ENCODE results near the gene RNU6-9.
"Not testable (repeated sequence)": the region's sequence is repeated elsewhere in the genome, so short reads cannot be mapped to it uniquely, and the experiment has no call there.

RNU6-9 gene

DNA sequence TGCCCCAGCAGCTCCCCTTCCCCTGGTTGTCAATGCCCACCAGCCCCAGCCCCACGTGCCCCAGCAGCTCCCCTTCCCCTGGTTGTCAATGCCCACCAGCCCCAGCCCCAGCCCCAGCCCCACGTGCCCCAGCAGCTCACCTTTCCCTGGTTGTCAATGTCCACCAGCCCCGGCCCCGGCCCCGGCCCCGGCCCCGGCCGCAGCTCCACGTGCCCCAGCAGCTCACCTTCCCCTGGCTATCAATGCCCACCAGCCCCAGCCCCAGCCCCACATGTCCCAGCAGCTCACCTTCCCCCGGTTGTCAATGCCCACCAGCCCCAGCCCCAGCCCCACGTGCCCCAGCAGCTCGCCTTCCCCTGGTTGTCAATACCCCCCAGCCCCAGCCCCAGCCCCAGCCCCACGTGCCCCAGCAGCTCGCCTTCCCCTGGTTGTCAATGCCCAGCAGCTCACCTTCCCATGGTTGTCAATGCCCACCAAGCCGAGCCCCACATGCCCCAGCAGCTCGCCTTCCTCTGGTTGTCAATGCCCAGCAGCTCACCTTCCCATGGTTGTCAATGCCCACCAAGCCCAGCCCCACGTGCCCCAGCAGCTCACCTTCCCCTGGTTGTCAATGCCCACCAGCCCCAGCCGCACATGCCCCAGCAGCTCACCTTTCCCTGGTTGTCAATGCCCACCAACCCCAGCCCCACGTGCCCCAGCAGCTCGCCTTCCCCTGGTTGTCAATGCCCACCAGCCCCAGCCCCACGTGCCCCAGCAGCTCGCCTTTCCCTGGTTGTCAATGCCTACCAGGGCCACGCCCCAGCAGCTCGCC, 14.3 kb upstream of the RNU6-9 start:
- not testable (repeated sequence) for DNase-seq

DNA sequence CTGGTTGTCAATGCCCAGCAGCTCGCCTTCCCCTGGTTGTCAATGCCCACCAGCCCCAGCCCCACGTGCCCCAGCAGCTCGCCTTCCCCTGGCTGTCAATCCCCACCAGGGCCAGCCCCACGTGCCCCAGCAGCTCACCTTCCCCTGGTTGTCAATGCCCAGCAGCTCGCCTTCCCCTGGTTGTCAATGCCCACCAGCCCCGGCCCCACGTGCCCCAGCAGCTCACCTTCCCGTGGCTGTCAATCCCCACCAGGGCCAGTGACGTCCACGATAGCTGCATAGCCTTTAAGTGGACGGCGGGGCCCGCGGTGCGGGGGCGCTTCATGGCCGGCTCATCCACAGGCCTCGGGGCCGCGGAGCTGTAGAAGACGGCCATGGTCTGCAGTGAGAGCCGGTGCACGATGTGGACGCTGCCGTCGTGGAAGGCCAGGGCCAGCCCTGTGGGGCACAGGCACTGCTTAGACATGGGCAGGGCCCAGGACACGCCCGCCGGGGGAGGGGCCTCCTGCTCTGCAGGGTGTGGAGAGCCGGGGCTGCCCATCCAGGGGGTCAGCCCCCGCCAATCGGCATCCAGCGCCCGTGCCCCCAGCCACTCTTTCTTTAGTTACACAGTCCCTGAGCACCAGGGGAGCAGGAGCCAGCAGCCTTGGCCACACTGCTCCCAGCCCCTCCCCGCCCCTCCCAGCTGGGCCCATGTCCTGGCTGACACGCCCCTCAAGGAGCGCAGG, 13.4 kb upstream of the RNU6-9 start:
- DNase-seq, result no peak

DNA sequence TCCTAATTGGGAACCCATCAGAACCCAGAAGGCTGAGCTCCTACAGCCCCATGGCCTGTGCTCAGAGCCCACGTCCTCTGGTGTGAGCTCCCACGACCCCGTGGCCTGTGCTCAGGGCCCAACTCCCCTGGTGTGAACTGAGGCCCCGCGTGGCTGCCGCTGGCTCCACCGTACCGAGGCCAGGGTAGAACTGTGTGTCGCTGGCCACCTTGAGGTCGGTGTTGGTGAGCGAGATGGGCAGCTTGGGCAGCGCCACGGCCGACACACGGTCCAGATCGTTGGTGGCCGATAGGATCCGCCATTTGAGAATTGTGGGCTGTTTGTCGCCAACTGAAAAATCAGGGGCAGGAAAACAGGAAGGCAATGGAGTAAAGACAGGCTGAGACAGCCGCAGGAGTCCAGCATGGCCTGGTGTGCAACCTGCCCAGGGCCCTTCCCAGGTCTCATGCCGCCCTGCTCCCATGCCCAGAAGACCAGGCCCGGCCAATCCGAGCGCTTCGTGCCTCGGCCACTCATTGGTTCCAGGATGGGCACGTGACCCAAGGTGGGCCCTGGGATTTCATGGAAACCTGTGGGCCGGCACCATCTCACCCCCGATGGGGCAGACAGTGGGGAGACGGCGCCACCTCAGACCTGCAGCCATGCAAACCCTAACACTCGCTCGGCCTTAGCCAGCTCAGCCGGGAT, 11.8 kb upstream of the RNU6-9 start:
- DNase-seq, result no peak

DNA sequence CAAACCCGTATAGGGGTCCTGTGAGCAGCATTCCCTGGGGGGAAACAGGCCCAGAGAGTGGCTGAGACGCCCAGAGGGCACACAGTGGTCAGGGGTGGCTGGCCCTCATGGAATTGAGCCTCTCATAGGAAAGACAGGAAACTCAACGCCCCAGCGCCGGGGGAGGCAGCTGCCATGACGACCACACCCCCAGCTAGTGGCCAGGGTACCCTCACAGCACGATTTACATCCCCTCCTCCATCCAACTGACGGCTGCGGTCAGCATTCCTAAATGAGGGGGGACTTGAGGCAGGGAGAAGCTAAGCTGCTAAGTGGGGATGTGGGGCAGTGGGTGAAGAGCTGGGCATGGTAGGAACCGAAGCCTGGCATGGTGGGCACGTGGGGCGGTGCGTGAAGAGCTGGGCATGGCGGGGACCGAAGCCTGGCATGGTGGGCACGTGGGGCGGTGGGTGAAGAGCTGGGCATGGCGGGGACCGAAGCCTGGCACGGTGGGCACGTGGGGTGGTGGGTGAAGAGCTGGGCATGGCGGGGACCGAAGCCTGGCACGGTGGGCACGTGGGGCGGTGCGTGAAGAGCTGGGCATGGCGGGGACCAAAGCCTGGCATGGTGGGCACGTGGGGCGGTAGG, 10.3 kb upstream of the RNU6-9 start:
- no peak for DNase-seq

GRCh38 chr19:883661-884211, 9.5 kb upstream of the RNU6-9 start:
- DNase-seq, result no peak

- DNase-seq, result no peak
These were observed 8.7 kb upstream of the RNU6-9 start for GRCh38 chr19:884420-885211.

DNA sequence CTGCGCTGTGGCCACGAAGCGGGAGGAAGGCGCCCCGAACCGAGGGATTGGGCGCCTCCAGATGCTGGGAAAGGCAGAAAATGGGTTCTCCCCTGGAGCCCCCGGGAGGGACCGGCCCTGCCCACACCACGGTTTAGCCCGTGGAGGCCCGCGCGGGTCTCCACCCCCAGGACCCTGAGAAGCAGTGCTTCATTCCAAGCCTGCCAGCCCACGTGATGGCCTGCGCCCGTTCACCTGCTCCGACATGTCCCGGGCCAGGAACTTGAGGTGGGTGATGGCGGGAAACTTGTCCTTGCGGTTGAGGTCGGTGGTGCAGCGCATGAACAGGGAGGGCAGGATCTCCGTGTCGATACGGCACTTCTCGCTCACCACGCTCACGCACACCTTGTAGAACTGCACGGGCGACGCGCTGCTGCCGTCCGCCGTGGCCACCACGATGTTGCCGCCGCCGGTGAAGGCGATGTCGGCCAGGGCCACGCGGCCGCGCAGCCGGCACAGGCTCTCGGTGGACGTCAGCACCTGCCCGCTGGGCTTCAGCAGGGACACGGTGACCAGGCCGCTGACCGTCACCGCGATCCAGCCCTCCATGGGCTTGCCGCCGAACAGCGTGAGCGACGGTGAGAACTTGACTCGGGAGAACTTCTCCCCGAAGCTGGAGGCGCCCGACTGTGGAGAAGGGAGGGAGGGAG, 7.6 kb upstream of the RNU6-9 start:
- DNase-seq, result no peak

DNA sequence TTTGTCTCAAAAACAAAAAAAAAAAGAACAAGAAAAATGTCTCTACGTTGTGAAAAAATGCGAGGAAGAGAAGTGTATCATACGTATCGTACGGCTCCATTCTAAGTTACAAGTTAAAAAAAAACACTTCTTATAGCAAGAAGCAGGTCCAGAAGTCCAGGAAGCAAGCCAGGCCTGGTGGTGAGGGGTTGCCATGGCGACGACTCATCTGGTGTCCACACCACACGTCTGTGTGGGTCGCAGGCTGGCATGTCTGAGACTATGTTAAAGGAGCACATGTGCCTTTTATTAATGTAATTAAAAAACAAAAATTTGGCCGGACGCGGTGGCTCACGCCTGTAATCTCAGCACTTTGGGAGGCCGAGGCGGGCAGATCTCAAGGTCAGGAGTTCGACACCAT, 6.2 kb upstream of the RNU6-9 start:
- no peak for DNase-seq

- no peak for DNase-seq
These were observed 5.7 kb upstream of the RNU6-9 start for GRCh38 chr19:887599-887998.

DNA sequence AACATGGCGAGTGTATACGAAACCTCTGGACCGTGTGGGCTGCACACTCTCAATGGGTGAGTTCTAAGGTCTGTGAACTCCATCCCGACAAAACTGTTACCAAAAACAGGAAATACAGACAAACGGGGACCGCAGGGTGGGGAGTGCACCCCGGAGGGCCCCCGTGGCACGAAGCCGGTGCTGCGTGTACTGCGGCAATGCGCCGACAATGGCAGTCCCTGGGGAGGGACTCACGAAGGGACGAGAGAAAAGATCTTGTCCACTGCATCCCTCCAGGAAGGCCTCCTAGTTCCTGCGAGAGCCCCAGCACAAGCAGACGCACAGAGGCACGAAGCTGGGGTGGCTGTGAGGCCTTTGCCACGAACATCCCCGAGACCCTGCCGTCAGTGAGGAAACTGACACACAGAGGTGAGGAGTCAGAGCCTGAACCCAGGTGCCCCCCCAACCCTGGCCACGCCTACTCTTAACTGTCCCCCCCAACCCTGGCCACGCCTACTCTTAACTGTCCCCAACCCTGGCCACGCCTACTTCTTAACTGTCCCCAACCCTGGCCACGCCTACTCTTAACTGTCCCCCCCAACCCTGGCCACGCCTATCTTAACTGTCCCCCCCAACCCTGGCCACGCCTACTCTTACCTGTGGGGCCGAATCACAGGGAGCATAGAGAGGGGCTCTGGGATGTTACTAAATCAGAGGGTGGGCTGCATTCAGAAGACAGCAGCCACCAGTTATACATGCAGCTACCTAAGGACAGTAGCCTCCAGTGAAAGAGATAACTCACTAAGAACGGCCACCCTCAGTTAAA, 4.5 kb upstream of the RNU6-9 start:
- DNase-seq, result no peak

DNA sequence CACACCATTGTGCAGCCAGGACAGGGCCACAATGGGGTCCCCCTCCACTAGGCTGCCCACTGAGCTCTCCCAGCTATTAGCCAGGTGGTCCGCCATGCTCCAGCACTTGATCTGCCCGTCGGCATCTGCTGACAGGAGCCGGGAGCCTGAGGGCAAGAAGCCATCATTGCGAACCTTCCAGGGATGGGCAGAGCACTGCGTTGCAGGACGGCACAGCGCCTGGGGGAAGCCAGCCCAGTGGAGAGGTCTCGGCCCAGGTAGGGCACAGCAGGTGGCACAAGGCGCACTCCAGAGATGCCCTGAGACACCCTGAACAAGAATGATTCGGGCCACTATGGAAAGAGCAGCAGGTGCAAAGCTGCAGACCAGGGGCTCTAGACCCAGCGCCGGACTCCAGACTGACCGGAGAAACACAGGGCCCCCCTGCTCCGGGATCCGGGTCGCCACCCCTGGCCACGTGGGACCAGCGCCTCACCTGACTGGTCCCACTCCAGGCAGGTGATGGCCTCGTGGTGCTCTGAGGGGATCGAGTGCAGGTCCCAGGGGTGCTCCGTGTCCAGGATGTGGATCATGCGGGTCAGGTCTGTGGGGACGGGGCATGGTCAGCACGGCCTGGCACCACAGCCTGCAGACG, 3.5 kb upstream of the RNU6-9 start:
- DNase-seq, result no peak

DNA sequence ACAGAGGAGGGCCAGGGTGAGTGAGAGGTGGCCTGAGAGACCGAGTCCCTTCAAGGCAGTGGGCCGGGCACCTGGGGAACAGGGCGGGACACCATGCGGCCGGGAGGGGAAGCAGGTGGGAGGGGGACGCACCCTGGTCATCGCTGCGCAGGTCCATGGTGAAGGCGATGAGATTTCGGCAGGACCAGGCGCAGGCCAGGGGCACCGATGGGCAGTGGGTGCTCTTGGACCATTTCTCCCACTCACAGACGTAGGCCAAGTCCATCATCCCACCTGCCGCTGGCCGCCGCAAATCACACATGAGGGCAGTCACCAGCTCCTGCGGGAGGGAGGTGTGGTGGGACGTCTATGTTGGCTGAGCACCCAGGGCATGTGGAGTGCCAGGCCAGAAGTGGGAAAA, 2.5 kb upstream of the RNU6-9 start:
- no peak for DNase-seq

DNA sequence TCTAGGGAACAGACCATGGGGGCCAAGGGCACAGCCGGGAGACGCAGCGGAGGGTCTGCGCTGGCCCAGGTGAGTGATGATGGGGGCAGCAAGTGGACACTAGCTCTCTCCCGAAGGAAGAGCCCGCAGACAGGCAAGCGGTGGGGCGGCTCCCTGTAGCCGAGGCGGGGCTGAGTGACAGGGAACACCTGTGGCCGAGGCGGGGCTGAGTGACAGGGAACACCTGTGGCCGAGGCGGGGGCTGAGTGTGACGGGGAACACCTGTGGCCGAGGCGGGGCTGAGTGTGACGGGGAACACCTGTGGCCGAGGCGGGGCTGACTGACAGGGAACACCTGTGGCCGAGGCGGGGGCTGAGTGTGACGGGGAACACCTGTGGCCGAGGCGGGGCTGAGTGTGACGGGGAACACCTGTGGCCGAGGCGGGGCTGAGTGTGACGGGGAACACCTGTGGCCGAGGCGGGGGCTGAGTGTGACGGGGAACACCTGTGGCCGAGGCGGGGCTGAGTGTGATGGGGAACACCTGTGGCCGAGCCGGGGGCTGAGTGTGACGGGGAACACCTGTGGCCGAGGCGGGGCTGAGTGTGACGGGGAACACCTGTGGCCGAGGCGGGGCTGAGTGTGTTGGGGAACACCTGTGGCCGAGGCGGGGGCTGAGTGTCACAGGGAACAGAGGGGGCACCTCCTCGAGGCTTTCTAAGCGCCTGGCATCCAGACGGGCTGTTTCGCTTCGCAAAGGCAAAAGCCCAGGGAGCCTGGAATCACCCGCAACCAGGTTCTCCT, 1.7 kb upstream of the RNU6-9 start:
- not testable (repeated sequence) for DNase-seq

- no peak for DNase-seq
These were observed 916 bp upstream of the RNU6-9 start for GRCh38 chr19:892243-892893.

GRCh38 chr19:896434-896833, 3.1 kb downstream of the RNU6-9 start:
- DNase-seq, result no peak

GRCh38 chr19:896999-897398, 3.7 kb downstream of the RNU6-9 start:
- DNase-seq, result no peak

DNA sequence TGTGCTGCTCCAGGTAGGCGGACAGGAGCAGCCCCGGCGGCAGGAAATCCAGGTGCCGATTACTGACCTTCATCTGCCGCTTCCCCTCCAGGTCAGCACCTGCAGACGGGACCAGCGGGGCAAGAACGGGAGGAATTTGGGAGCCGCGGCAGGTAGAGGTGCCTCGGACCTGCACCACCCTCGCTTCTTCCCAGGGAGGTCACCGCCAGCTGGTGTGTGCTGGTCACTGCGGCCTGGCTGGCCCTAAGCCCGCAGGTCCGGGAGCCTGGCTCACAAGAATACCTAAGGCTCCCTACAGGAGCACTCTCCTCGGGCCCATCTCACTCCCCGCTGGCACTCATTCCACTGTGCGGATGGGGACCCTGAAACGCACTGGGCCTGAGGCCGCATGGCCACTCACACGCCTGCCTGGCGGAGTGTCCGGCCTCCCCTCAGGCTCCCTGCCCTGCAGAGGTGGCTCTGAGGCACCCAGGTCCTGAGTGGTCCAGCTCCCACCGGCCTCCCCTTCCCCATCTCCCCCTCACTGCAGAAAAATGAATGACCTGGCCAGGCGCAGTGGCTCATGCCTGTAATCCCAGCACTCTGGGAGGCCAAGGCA, 4.3 kb downstream of the RNU6-9 start:
- DNase-seq, result no peak

GRCh38 chr19:898663-899062, 5.4 kb downstream of the RNU6-9 start:
- DNase-seq, result no peak

Data from CD4-positive, alpha-beta T cell treated with Interleukin-21 for 1 hour (primary cell).